Activated CD8-positive, alpha-beta memory T cell treated with anti-CD3 and anti-CD28 coated beads, Interleukin-2, amount 50 U/mL, for 1 hour (primary cell): ENCODE results near the gene ENTPD6.

Experiments
- DNase-seq: peaks from one replicate; pipeline ENCODE4 v3.0.0-alpha.2; 2020; ENCODE audit errors: extremely low read depth

Gene ENTPD6

GRCh38 chr20:25207960-25208534 is 12.5 kb downstream of the ENTPD6 start:
- DNase-seq: no peak

- no peak for DNase-seq
These were observed 13.9 kb downstream of the ENTPD6 start for GRCh38 chr20:25209400-25209799.

GRCh38 chr20:25209911-25210310 is 14.4 kb downstream of the ENTPD6 start:
- no peak for DNase-seq

- DNase-seq: no peak
These were observed 15.8 kb downstream of the ENTPD6 start for GRCh38 chr20:25211273-25211672.

GRCh38 chr20:25212242-25212641 is 16.7 kb downstream of the ENTPD6 start:
- DNase-seq: no peak

- no peak for DNase-seq
These were observed 18.3 kb downstream of the ENTPD6 start for GRCh38 chr20:25213566-25214425.

- no peak for DNase-seq
These were observed 18.9 kb downstream of the ENTPD6 start for GRCh38 chr20:25214426-25214790.

- DNase-seq: no peak
These were observed 19.3 kb downstream of the ENTPD6 start for GRCh38 chr20:25214819-25215218.

GRCh38 chr20:25215521-25215920 is 20.0 kb downstream of the ENTPD6 start:
- DNase-seq: no peak

- DNase-seq: no peak
These were observed 20.9 kb downstream of the ENTPD6 start for GRCh38 chr20:25216199-25216945.

GRCh38 chr20:25217161-25218108 is 21.9 kb downstream of the ENTPD6 start:
- no peak for DNase-seq

GRCh38 chr20:25218109-25218486 is 22.6 kb downstream of the ENTPD6 start:
- no peak for DNase-seq

- no peak for DNase-seq
These were observed 23.0 kb downstream of the ENTPD6 start for GRCh38 chr20:25218492-25218891.

- no peak for DNase-seq
These were observed 23.9 kb downstream of the ENTPD6 start for GRCh38 chr20:25219365-25219764.

GRCh38 chr20:25220021-25220730 is 24.7 kb downstream of the ENTPD6 start:
- DNase-seq: no peak

- DNase-seq: no peak
These were observed 25.5 kb downstream of the ENTPD6 start for GRCh38 chr20:25220810-25221591.

GRCh38 chr20:25221592-25222460 is 26.3 kb downstream of the ENTPD6 start:
- no peak for DNase-seq

GRCh38 chr20:25222461-25223178 is 27.1 kb downstream of the ENTPD6 start:
- no peak for DNase-seq
